ENCODE data around the gene KLHL12. TPM values are rescaled to one million over a fixed set of nuclear protein-coding genes. Genes with fewer than 3 reads are reported as not detected.

KLHL12 gene
- total and polyA plus RNA-seq, 2 of the 8 experiments (the other 6 are each of a cell fraction or from before 2014, with no cell fraction given) = 27.2 to 33.3 TPM

DNA sequence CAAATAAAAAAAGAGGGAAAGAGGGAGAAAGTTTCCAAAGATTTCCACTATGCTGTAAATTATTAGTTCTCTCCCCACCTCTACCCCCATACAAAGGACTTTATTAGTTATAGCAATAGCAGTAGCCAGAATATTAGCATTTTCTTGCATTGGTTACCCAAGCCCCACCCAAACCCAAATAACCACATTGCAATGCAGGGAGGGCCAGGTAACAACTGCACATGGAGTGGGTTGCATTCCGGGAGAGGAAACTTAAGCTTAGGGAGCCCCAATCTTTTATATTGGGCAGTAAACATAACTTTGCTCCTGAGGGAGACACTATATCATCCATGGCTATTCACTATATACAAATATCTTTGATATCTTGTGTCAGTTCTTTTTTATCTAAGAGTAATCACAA, 25.1 kb upstream of the KLHL12 start:
- H3K23me2 ChIP-seq (ENCODE audit: low read depth, low read length) = no peaks in the 10 kb centered on the region
- H3K18ac ChIP-seq (ENCODE audit: extremely low read depth, low read length) = no peak overlapping the region

More for the DNA sequence above, 25.1 kb upstream of the KLHL12 start:
- Histone ChIP-seq H3K4me3 (ENCODE audit: extremely low read depth in 1 of 4, insufficient read depth in 2 of 4, low read depth in 3 of 4, low read length in 4 of 4) (no peak overlapping the region), H3K14ac (ENCODE audit: insufficient read length) (no peak overlapping the region), H3K9ac (replicated peaks in 1 of 4; ENCODE audit: extremely low read depth in 1 of 4, low read depth in 3 of 4, low read length in 3 of 4) (no peak overlapping the region), H3K79me2 (ENCODE audit: control insufficient read depth in 1 of 2, insufficient read depth in 2 of 2, low read length in 2 of 2) (peaks cover 13 to 57% of the 10 kb centered on the region in 2 experiments), H4K5ac (ENCODE audit: insufficient read length, low read depth, low read length) (no peak overlapping the region), H3K4me2 (ENCODE audit: insufficient read depth in 1 of 2, low read depth in 2 of 2, low read length in 2 of 2) (no peak overlapping the region), H2BK5ac (ENCODE audit: low read depth, low read length) (no peak overlapping the region), H3K56ac (replicated peaks; ENCODE audit: insufficient read length, low read depth, low read length) (no peak overlapping the region), H2BK12ac (ENCODE audit: low read depth, low read length) (no peak overlapping the region), H2BK120ac (replicated peaks; ENCODE audit: low read depth, low read length) (no peak overlapping the region), H2AFZ (ENCODE audit: low read length) (no peak overlapping the region), H4K20me1 (replicated peaks in 1 of 2; ENCODE audit: control insufficient read depth in 1 of 2, insufficient read depth in 2 of 2, low read length in 2 of 2) (peaks cover 0 to 6% of the 10 kb centered on the region in 2 experiments), H3K9me3 (ENCODE audit: insufficient read depth in 2 of 2, low read depth in 1 of 2, low read length in 1 of 2) (no peaks in the 10 kb centered on the region), H2BK20ac (ENCODE audit: low read length) (no peak overlapping the region), H3K4me1 (replicated peaks in 1 of 4; ENCODE audit: control insufficient read depth in 3 of 4, insufficient read depth in 4 of 4, low read length in 3 of 4) (no peaks in the 10 kb centered on the region; a peak in 1 of 7 replicates), H3K4ac (replicated peaks; ENCODE audit: insufficient read length, low read depth, low read length) (no peak overlapping the region), H4K91ac (replicated peaks; ENCODE audit: insufficient read length, low read length) (no peak overlapping the region), H3K27me3 (replicated peaks in 1 of 4; ENCODE audit: control insufficient read depth in 3 of 4, extremely low read depth in 1 of 4, insufficient read depth in 3 of 4, low read length in 3 of 4) (no peaks in the 10 kb centered on the region), H3K23ac (ENCODE audit: insufficient read length) (no peak overlapping the region), H2BK15ac (ENCODE audit: low read length) (no peak overlapping the region), H3K79me1 (ENCODE audit: low read depth, low read length) (peaks cover 2% of the 10 kb centered on the region; the same call in 1 of the 2 replicates), H2AK5ac (ENCODE audit: low read depth, low read length) (no peak overlapping the region), H3K27ac (ENCODE audit: low read depth, low read length) (no peak overlapping the region), H3K36me3 (ENCODE audit: control insufficient read depth in 2 of 4, insufficient read depth in 4 of 4, low read length in 3 of 4) (peaks cover 3 to 24% (median 16%) of the 10 kb centered on the region in 4 experiments; a peak in 6 of 8 replicates), H4K8ac (ENCODE audit: extremely low read depth, insufficient read depth, low read length) (no peak overlapping the region)
- no peak for FAIRE-seq
- ChIA-PET CTCF (ENCODE audit: partially characterized antibody) (interaction anchor here (1.0 to 1.1 kb wide), 3 partner anchors 9 to 48 kb away, joined by 3 to 4 read pairs (median 3); no protein-coding TSS in a partner anchor), POLR2A (ENCODE audit: partially characterized antibody) (interaction anchor here (0.6 to 1.0 kb wide), 2 partner anchors 53 to 83 kb away, joined by 3 to 5 read pairs; no protein-coding TSS in a partner anchor)
- 90% methylated on average over 1 of the region's 1 CpG; no CpG with 5 or more reads in 1 of the 2 experiments for WGBS, 2 experiments (ENCODE audit: extremely low coverage in 1 of 2, insufficient coverage in 1 of 2, insufficient read length in 1 of 2, insufficient replicate concordance in 2 of 2, low coverage in 1 of 2, low lambda C conversion rate in 2 of 2, missing lambda C conversion rate in 1 of 2)
- no peak for TF ChIP-seq BCL11A (IDR thresholded peaks at IDR 0.05; ENCODE audit: low read depth in 2 of 2, low read length in 2 of 2)
- no peak for TF ChIP-seq RNF2 (IDR thresholded peaks at IDR 0.05; ENCODE audit: borderline replicate concordance, low read depth, low read length, missing control alignments, poor library complexity, severe bottlenecking)
- DNase-seq (ENCODE audit: low read depth in 1 of 2, low spot score in 2 of 2) = no peak
